Thoracic aorta (tissue), 2 donors: ENCODE data around the gene XRCC6. TPM values are rescaled to one million over a fixed set of nuclear protein-coding genes. Genes with fewer than 3 reads are reported as not detected.
"Not testable (repeated sequence)": the region's sequence is repeated elsewhere in the genome, so short reads cannot be mapped to it uniquely, and the experiment has no call there.

Experiments
- ATAC-seq: fragments of 150-250 bp; one replicate; pipeline ENCODE4 v1.8.0; 2017; ENCODE audit warnings: low read depth; ENCODE audit not compliant: insufficient number of reproducible peaks, low FRiP score
- DNase-seq: peaks from one replicate; pipeline ENCODE4 v3.0.0-alpha.2; 2020; ENCODE audit warnings: low spot score
- H3K27ac ChIP-seq, 2 donors: fragments of 200-600 bp; sonication (generic); 1 replicate in 1 of 2; 2 replicates in 1 of 2; pipeline ENCODE4 v1.5.1; 2016; ENCODE audit warnings: mild to moderate bottlenecking in 2 of 2, moderate library complexity in 2 of 2
- H3K27me3 ChIP-seq: fragments of 200-600 bp; sonication (generic); replicated peaks from 2 replicates; pipeline ENCODE4 v1.6.0; 2016; ENCODE audit warnings: mild to moderate bottlenecking; ENCODE audit not compliant: insufficient read depth
- H3K36me3 ChIP-seq: fragments of 200-600 bp; sonication (generic); one replicate; pipeline ENCODE4 v1.5.1; 2016
- H3K4me1 ChIP-seq, 2 donors: fragments of 200-600 bp; sonication (generic); 1 replicate in 1 of 2; 2 replicates in 1 of 2; pipeline versions ENCODE4 v1.5.1 to v1.6.0; 2016; ENCODE audit warnings: low read depth in 2 of 2, mild to moderate bottlenecking in 1 of 2; ENCODE audit not compliant: control insufficient read depth in 1 of 2
- H3K4me3 ChIP-seq: fragments of 200-600 bp; sonication (generic); 2 replicates; pipeline ENCODE4 v1.5.1; 2016; ENCODE audit warnings: mild to moderate bottlenecking
- H3K9me3 ChIP-seq: fragments of 200-600 bp; sonication (generic); 2 replicates; pipeline ENCODE4 v1.5.1; 2016
- total RNA-seq, 2 donors: library from RNA; depleted of rRNA; stranded (reverse); fragments of >200 nt; gene quantifications; one replicate each; pipeline versions ENCODE4 v1.1.0 to v1.2.3, GENCODE V29; 2016
- TF ChIP-seq, protein P1 (sequence below): fragments of 200-600 bp; sonication (generic); IDR thresholded peaks from one replicate; pipeline ENCODE4 v1.5.1; 2019; ENCODE audit warnings: antibody characterized with exemption

Gene XRCC6
- total RNA-seq, 2 donors from 2014 or later = 126 to 131 TPM

DNA sequence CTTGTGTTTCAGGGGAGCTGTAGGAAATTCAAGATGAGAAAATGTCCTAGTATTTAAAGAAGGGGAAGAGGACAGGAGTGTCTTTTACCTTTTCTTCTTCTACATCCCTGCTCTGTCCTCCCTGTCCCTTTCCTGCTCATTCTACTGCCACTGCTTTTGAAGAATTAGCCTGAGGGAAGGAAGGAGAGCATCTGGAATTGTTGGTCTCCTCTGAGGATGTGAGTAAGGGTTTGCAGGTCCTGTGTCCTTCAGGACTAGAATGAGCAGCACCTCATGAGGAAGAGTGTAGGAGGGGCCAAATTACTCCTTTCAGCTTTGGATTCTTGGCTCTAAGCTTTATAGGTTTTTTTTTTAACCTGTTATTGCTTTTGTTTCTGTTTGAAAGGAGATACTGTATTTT, 43.4 kb downstream of the XRCC6 start:
- Histone ChIP-seq H3K4me1 (peaks cover 0 to 5% of the 10 kb centered on the region in 2 donors), H3K27me3 (no peaks in the 10 kb centered on the region), H3K36me3 (peaks cover 43% of the 10 kb centered on the region), H3K27ac (no peak overlapping the region), H3K9me3 (no peaks in the 10 kb centered on the region), H3K4me3 (no peak overlapping the region)
- ATAC-seq = no peak
- TF ChIP-seq, protein P1, sequence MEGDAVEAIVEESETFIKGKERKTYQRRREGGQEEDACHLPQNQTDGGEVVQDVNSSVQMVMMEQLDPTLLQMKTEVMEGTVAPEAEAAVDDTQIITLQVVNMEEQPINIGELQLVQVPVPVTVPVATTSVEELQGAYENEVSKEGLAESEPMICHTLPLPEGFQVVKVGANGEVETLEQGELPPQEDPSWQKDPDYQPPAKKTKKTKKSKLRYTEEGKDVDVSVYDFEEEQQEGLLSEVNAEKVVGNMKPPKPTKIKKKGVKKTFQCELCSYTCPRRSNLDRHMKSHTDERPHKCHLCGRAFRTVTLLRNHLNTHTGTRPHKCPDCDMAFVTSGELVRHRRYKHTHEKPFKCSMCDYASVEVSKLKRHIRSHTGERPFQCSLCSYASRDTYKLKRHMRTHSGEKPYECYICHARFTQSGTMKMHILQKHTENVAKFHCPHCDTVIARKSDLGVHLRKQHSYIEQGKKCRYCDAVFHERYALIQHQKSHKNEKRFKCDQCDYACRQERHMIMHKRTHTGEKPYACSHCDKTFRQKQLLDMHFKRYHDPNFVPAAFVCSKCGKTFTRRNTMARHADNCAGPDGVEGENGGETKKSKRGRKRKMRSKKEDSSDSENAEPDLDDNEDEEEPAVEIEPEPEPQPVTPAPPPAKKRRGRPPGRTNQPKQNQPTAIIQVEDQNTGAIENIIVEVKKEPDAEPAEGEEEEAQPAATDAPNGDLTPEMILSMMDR = no peak
- DNase-seq = no peak

DNA sequence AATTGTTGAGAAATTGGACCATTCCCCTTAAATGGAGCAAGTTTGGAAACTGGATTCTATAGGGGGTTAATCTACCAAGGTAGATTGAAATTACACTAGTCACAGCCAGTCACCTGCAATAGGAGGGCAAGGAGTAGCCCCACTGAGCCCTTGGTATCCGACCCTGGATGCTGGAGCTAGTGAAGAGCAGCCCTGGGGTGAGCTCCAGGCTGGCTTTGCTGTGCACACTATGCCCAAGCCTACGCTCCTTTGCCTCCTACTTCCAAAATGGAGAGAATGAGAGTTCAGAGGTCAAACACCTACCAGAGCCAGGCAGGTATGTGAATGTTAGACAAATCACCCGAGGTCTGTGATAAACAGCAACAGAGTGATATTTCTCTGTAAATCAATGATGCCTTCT, 43.9 kb downstream of the XRCC6 start:
- Histone ChIP-seq H3K4me1 (peaks cover 0 to 5% of the 10 kb centered on the region in 2 donors), H3K27ac (no peak overlapping the region), H3K36me3 (peaks cover 39% of the 10 kb centered on the region), H3K4me3 (no peak overlapping the region), H3K27me3 (no peaks in the 10 kb centered on the region), H3K9me3 (no peaks in the 10 kb centered on the region)
- DNase-seq = no peak
- ATAC-seq = no peak
- TF ChIP-seq, protein P1 = no peak

DNA sequence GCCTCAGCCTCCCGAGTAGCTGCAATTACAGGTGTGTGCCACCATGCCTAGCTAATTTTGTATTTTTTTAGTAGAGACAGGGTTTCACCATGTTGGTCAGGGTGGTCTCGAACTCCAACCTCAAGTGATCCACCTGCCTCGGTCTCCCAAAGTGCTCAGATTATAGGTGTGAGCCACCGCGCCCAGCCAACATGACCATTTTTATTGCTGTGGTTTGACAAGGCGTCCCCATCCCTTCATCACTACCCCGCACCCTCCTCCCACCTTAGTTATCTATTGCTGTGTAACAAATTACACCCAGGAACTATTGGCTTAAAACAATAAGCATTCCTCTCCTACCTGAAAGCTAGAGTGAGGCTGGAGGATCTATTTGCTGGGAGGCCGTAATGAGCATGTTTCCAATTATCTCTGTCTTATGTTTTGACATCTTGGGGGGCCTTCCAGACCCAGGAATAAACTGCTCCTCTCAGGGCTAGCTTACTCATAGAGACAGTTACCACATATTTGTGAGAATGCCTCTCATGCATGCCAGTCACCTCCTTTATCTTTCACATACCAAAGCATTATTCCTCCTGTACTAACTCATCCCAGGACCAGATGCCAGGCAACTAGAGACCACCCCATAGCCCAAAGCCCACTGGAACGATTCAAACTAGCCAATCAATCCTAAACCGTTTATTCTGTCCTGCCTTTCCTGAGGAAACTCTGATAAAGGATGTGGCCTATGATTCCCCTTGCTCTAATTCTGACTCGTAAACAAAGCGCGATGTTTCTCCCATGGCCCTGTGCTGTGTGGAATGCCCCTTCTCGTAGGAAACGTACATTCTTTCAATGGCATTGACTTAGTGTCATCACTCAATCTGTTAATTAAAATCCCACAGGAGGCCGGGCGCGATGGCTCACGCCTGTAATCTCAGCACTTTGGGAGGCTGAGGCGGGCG, 48.1 kb downstream of the XRCC6 start:
- Histone ChIP-seq H3K4me1 (peaks cover 0 to 5% of the 10 kb centered on the region in 2 donors), H3K27me3 (no peaks in the 10 kb centered on the region), H3K9me3 (no peaks in the 10 kb centered on the region), H3K27ac (no peak overlapping the region), H3K4me3 (no peak overlapping the region), H3K36me3 (peaks cover 4% of the 10 kb centered on the region)
- ATAC-seq = no peak
- TF ChIP-seq, protein P1 = no peak
- no peak for DNase-seq

DNA sequence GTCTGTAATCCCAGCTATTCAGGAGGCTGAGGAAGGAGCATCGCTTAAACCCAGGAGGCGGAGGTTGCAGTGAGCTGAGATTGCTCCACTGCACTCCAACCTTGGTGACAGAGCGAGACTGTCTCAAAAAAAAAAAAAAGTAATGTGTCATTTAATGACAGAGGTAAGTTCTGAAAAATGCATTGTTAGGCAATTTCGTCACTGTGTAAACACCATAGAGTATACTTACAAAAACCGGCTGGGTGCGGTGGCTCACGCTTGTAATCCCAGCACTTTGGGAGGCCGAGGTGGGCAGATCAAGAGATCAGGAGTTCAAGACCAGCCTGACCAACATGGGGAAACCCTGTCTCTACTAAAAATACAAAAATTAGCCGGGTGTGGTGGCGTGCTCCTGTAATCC, 51.0 kb downstream of the XRCC6 start:
- not testable (repeated sequence) for H3K4me3 ChIP-seq, H3K27ac ChIP-seq, H3K27me3 ChIP-seq, H3K4me1 ChIP-seq, H3K9me3 ChIP-seq, ATAC-seq, DNase-seq
- H3K36me3 ChIP-seq = peaks cover 10% of the 10 kb centered on the region

DNA sequence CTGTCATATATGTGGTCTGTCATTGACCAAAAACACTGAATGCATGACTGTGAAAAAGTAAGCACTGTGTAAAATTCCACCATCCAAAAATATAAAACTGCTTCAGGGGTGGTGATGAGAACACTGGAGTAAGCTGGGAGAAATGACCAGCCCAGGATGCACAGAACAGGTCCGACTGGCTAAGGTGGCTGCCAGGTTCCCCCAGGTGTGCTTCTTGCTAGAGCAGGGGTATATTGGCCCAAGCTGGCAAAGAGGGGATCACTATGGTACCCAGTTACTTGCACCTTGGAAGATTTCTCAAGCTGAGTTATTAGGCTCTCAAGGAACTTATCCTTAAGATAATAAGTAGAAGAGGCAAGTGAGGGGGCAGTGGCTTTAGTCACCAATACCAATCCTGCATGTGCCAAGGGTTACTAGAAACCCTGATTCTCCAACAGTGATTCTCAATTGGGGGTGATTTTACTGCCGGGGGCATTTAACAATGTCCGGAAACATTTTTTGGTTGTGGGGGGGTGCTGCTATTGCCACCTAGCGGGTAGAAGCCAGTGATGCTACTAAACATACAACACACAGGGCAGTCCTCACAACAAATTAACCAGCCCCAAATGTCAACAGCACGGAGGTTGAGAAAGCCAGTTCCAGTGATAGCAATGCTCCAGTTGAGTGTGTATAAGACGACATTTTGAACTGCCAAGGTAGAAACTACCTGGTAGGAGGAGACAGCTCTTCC, 51.9 kb downstream of the XRCC6 start:
- H3K4me1 ChIP-seq = no peaks in the 10 kb centered on the region
- no peaks in the 10 kb centered on the region for H3K9me3 ChIP-seq
- no peak overlapping the region for H3K4me3 ChIP-seq
- DNase-seq (no peak), ATAC-seq (no peak)
- no peaks in the 10 kb centered on the region for H3K27me3 ChIP-seq
- H3K36me3 ChIP-seq = peaks cover 10% of the 10 kb centered on the region
- TF ChIP-seq, protein P1 = no peak
- H3K27ac ChIP-seq = no peak overlapping the region
